Skeletal muscle cell (primary cell): ENCODE data around the gene GAD2.

Source experiments
- DNase-seq: peaks from one replicate; pipeline ENCODE4 v3.0.0-alpha.2; 2010; ENCODE audit warnings: low read depth
- H3K4me3 ChIP-seq: 2 replicates; pipeline ENCODE4 v1.5.1; 2011; ENCODE audit warnings: low read depth, mild to moderate bottlenecking, control low read depth, low read length, moderate library complexity

Gene GAD2

DNA sequence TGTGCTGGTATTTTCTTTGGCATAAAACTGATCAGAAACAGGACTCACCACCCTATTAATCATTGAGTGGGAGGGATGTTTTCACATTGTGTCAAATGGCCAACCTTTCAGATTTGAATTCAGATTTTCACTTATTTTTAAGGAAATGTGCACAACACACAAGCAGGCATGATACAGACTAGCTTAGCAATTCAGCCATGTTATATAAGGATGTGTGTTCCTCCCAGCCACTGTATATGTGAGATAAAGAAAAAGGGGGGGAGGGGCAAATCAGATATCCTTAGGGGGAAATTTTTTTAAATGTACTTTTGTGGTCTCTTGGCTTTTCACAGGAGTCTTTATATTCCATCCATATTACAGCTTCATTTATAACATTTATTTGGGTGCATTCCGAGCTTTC lies 3.1 kb downstream of the GAD2 start:
- no peak for DNase-seq
- H3K4me3 ChIP-seq = no peak overlapping the region

DNA sequence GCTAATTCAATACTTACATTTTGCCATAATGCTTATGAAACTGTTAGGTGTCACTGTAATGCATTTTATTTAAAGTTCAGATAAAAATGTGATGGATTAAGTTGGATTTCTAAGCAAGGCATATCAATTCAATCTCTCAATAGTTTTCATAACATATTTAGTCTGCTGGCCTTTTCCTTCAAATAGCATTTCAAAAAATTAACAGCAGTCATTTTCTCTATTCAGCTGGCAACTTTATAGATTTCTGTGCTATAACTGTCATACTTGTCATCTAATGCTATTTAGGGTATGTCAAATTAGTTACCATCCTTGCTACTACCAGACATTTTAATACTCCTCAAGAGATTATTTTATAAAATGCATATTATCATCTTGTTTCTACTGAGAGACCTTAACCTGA lies 4.3 kb downstream of the GAD2 start:
- H3K4me3 ChIP-seq = no peak overlapping the region
- DNase-seq = no peak

GRCh38 chr10:26221541-26221940 lies 5.0 kb downstream of the GAD2 start:
- H3K4me3 ChIP-seq = no peak overlapping the region

DNA sequence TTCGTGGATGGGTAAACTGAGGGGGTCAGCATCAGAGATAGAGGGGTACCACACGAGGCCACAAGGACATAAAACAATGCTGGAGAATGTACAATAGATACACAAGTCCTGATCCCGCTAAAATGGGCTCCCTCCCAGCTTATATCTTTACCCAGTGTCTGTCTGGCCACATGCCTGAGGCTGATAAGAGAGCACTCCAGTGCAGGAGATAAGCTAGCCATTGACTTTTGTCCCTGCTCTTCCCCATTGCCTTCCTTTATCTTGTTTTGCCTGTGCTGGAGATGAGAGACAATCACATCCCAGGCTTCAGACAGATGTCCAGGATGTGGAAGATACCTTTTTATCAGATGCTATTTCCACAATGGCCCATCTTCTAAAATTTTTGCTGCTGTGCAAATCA lies 6.0 kb downstream of the GAD2 start:
- H3K4me3 ChIP-seq = no peak overlapping the region
- DNase-seq = no peak

More at GRCh38 chr10:26221541-26221940, 5.0 kb downstream of the GAD2 start:
- no peak for DNase-seq

- no peak for DNase-seq
- H3K4me3 ChIP-seq = no peak overlapping the region
Measured at GRCh38 chr10:26225322-26225721, 8.7 kb downstream of the GAD2 start.

GRCh38 chr10:26227786-26228185 lies 11.2 kb downstream of the GAD2 start:
- DNase-seq = no peak

DNA sequence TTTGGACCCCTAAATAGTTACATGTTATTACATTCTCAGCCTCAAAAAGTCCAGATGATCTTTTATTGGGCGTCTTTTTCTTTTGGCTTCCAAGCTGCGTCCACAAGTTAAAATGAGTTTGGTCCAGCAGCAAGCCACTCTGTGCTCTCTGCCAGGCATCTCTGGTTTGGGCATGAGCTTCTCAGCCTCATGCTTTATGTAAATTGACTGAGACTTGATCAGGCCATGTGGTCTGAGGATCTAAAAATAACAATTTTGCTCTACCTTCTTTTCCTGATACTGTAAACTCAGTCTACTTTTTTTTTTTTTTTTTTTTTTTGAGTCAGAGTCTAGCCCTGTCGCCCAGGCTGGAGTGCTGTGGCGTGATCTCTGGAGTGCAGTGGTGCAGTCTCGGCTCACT lies 15.6 kb downstream of the GAD2 start:
- H3K4me3 ChIP-seq = no peak overlapping the region
- DNase-seq = no peak

More at GRCh38 chr10:26227786-26228185, 11.2 kb downstream of the GAD2 start:
- H3K4me3 ChIP-seq = no peak overlapping the region

DNA sequence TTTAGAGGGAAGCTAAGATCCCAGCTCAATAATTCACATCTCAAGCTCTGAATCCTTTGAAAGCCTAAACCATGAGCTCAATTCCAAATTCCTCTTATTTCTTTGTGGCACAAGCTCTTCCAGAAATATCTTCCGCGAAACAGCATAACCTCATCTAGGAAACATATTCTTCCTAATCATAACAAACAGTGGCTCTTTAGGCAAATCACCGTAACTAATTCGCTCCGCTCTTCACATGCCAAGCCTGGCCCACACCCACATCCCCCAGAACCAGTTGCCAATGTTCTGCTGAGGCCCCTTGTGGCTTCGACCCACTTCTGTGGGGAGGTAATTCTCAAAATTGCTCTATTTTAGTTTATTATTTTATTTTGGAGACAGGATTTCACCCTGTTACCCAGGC lies 19.2 kb downstream of the GAD2 start:
- H3K4me3 ChIP-seq = no peak overlapping the region
- no peak for DNase-seq

- no peak for DNase-seq
- no peak overlapping the region for H3K4me3 ChIP-seq
Measured at GRCh38 chr10:26238378-26238777, 21.8 kb downstream of the GAD2 start.

GRCh38 chr10:26242706-26243350 lies 26.3 kb downstream of the GAD2 start:
- no peak for DNase-seq
- H3K4me3 ChIP-seq = no peak overlapping the region

GRCh38 chr10:26243351-26243720 lies 26.8 kb downstream of the GAD2 start:
- no peak overlapping the region for H3K4me3 ChIP-seq
- no peak for DNase-seq

- DNase-seq = no peak
- H3K4me3 ChIP-seq = no peak overlapping the region
Measured at GRCh38 chr10:26249681-26250080, 33.1 kb downstream of the GAD2 start.

- no peak for DNase-seq
- no peak overlapping the region for H3K4me3 ChIP-seq
Measured at GRCh38 chr10:26251925-26252324, 35.4 kb downstream of the GAD2 start.

DNA sequence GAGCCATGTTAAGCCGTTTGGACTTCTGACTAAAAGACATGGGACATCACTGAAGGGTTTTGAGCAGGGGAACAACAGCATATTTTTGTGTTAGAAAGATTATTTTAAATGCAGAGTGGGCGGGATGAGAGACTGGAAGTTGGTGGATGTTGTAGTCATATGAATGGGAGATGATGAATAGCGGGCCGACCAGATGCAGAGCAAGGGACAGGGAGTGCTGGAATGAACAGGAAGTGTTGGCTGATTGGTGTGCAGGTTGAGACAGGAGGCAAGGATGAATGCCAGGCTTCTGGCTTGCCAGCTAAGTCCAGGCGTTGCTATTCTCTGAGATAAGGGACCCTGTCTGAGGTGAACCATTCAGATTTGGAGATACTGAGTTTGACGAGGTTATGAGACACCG lies 38.0 kb downstream of the GAD2 start:
- H3K4me3 ChIP-seq = no peak overlapping the region
- no peak for DNase-seq

GRCh38 chr10:26259341-26259740 lies 42.8 kb downstream of the GAD2 start:
- DNase-seq = no peak

DNA sequence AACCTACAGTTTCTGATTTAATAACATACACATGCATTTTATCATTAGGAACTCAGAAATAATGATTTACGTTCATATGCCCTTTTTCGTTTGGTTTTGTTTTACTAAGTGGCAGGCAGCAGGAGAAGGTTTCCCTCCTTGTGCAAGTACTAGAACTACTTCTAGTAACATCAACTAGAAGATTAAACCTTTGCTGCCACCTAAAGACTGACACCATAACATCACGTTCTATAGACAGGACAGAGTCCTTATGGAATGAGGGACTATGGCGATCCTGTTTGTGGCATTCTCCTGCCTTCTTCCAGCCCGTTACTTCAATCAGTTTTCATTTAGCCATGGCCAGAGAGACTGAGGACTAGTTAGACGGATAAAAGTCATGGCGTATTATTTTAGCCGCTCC lies 53.2 kb downstream of the GAD2 start:
- no peak for DNase-seq
- H3K4me3 ChIP-seq = no peak overlapping the region

More at GRCh38 chr10:26259341-26259740, 42.8 kb downstream of the GAD2 start:
- H3K4me3 ChIP-seq = no peak overlapping the region

DNA sequence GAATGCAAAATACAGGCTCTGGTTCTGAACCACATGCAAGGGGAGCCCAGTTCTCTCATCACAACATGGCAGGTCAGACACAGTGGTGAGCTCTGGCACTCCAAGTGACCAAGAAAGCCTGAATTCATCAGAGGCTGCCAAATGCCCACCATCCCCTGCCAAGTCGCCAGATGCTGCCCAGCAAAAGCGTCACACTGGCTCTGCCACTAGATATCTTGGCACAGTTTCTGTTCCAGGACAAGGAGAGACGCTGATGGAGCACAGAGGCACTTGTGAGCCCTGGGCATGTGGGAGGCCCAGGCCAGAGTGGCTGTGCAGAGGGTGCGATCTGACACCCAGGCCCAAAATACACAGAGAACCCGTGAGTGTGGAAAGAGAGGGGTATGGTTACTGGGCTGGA lies 57.8 kb downstream of the GAD2 start:
- no peak for DNase-seq
- no peak overlapping the region for H3K4me3 ChIP-seq

DNA sequence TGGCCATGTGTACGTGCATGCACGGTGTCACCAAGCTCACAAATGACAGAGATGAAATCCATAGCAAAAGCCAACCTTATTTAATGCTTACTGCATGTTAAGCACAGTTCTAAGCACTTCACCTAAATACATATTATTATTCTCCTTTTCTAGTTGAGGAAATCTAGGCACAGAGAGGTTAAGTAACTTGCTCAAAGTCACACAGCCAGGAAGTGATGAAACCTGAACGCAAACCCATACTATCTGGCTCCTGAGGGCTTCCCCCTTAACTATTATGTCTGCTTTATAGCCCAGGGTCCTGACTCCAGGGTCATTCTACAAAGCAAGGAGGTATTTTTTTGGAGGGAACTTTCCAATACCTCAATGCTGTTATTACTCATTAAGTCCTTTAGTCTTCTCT lies 61.7 kb downstream of the GAD2 start:
- H3K4me3 ChIP-seq = no peak overlapping the region
- DNase-seq = no peak

GRCh38 chr10:26290236-26290635 lies 73.7 kb downstream of the GAD2 start:
- no peak overlapping the region for H3K4me3 ChIP-seq
- no peak for DNase-seq

- no peak for DNase-seq
- no peak overlapping the region for H3K4me3 ChIP-seq
Measured at GRCh38 chr10:26291721-26292480, 75.3 kb downstream of the GAD2 start.

DNA sequence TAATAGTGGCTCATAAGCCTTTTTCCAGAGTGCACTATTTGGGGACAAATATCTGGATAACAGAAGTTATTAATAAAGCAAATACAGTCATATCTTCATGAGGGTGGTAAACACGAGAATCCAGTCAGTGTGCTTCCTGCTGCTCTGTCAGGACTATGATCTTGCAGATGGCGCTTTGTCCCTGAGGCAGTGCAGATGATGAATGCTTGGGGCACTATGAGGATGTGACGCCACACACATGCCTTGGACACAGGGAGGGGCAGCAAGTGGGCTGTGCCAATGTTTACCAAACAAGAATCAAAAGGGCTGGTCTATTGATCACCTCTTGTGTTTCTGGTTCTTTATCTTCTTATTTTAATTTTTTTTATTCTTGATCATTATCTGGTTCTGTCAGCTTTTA lies 79.8 kb downstream of the GAD2 start:
- no peak overlapping the region for H3K4me3 ChIP-seq
- DNase-seq = no peak
